HG02970 (cell line): ENCODE data around the gene PSMD4.
A peak's percentile ranks its signal among the peaks of the same experiment; 100 is the strongest.
"Not testable (repeated sequence)": the region's sequence is repeated elsewhere in the genome, so short reads cannot be mapped to it uniquely, and the experiment has no call there.

Source experiments
- ATAC-seq: cut with Tn5 transposase; IDR thresholded peaks from one replicate; pipeline ENCODE4 v1.9.1; 2021; ENCODE audit warnings: mild to moderate bottlenecking, moderate library complexity, moderate number of reproducible peaks; ENCODE audit not compliant: unreplicated experiment, low FRiP score

The PSMD4 gene

GRCh38 chr1:151254217-151255213 is at the start of gene PSMD4:
TSS of gene PSMD4 (plus strand) at chr1:151254734. CDS start at chr1:151254783, 49 bp downstream.
- peak; percentile 85 for ATAC-seq

- ATAC-seq, result not testable (repeated sequence)
Measured at GRCh38 chr1:151205381-151205965, 49.1 kb upstream of the PSMD4 start.

GRCh38 chr1:151210830-151211229 is 43.7 kb upstream of the PSMD4 start:
- no peak for ATAC-seq

GRCh38 chr1:151211972-151212705 is 42.4 kb upstream of the PSMD4 start:
- ATAC-seq, result no peak

GRCh38 chr1:151213560-151213959 is 41.0 kb upstream of the PSMD4 start:
- ATAC-seq, result no peak

GRCh38 chr1:151221616-151222015 is 32.9 kb upstream of the PSMD4 start:
- ATAC-seq, result no peak

GRCh38 chr1:151222130-151222529 is 32.4 kb upstream of the PSMD4 start:
- no peak for ATAC-seq

- ATAC-seq, result no peak
Measured at GRCh38 chr1:151235235-151235634, 19.3 kb upstream of the PSMD4 start.

- ATAC-seq, result no peak
Measured at GRCh38 chr1:151237678-151238466, 16.7 kb upstream of the PSMD4 start.

GRCh38 chr1:151238467-151238739 is 16.1 kb upstream of the PSMD4 start:
- ATAC-seq, result no peak

GRCh38 chr1:151242442-151242841 is 12.1 kb upstream of the PSMD4 start:
- no peak for ATAC-seq

- ATAC-seq, result no peak
Measured at GRCh38 chr1:151243683-151244216, 10.8 kb upstream of the PSMD4 start.

GRCh38 chr1:151246786-151247185 is 7.7 kb upstream of the PSMD4 start:
- ATAC-seq, result no peak

GRCh38 chr1:151251656-151252470 is 2.7 kb upstream of the PSMD4 start:
- no peak for ATAC-seq

GRCh38 chr1:151255381-151255780 is 847 bp downstream of the PSMD4 start:
- no peak for ATAC-seq

GRCh38 chr1:151259351-151259750 is 4.8 kb downstream of the PSMD4 start:
- ATAC-seq, result no peak

GRCh38 chr1:151265446-151266236 is 11.1 kb downstream of the PSMD4 start:
- no peak for ATAC-seq

GRCh38 chr1:151266315-151266714 is 11.8 kb downstream of the PSMD4 start:
- no peak for ATAC-seq

GRCh38 chr1:151266821-151267220 is 12.3 kb downstream of the PSMD4 start:
- ATAC-seq, result no peak
